Measurements from ENCODE around the gene SLAMF7. TPM values are rescaled to one million over a fixed set of nuclear protein-coding genes. Genes with fewer than 3 reads are reported as not detected.

Gene SLAMF7
- total RNA-seq, 1 experiment from 2014 or later: 2.6 TPM

DNA sequence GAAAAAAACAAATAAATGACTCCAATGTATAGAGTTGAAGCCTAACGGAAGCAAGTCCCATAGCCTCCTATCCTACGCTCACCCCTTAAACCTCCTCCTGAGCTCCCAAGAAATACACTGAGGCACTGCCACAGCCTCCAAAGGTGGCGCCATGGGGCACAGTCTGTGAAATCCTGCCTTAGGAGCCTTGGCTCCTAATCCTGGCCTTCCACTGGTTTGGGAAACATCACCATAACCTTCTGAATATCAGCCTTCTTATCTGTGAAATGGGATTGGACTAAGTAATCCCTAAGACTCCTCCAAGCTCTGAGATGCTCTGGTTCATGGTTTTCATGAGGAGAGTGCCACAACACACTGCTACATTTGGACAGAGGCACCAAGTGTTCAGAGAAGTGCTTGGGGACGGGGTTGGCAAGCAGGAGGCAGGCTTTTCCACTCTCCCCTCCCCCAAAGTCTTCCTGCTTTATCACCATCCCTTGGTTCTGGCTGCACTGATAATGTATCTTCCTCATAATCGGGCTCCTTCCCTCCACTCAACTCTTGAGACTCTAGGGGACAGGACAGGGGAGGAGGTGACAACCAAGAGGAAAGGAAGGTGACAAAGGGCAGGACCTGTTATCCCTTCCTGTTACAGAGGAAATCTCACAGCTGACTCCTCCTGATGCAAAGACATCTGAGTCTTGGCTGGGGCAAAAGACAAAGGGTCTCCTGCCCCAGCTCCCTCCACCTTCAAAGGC is 2.7 kb downstream of the SLAMF7 start:
- intact Hi-C loops (cut with micrococcal nuclease; ENCODE audit: unreplicated experiment): no loop called here
- BruUV-seq (replicated peaks): no TSS peak
- TF ChIP-seq, protein P1, sequence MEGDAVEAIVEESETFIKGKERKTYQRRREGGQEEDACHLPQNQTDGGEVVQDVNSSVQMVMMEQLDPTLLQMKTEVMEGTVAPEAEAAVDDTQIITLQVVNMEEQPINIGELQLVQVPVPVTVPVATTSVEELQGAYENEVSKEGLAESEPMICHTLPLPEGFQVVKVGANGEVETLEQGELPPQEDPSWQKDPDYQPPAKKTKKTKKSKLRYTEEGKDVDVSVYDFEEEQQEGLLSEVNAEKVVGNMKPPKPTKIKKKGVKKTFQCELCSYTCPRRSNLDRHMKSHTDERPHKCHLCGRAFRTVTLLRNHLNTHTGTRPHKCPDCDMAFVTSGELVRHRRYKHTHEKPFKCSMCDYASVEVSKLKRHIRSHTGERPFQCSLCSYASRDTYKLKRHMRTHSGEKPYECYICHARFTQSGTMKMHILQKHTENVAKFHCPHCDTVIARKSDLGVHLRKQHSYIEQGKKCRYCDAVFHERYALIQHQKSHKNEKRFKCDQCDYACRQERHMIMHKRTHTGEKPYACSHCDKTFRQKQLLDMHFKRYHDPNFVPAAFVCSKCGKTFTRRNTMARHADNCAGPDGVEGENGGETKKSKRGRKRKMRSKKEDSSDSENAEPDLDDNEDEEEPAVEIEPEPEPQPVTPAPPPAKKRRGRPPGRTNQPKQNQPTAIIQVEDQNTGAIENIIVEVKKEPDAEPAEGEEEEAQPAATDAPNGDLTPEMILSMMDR (IDR thresholded peaks at IDR 0.05; ENCODE audit: unreplicated experiment): no peak
- H3K4me1 Mint-ChIP-seq (ENCODE audit: low read depth, unreplicated experiment): peaks cover 22% of the 10 kb centered on the region
- no peak for DNase-seq
- CTCF ChIA-PET: no interaction called here
- no peaks in the 10 kb centered on the region for H3K27me3 Mint-ChIP-seq (ENCODE audit: unreplicated experiment)
- H3K36me3 Mint-ChIP-seq (ENCODE audit: insufficient read depth, unreplicated experiment): no peaks in the 10 kb centered on the region
- no peak overlapping the region for H3K27ac Mint-ChIP-seq (ENCODE audit: unreplicated experiment)
- H3K9me3 Mint-ChIP-seq (ENCODE audit: low read depth, unreplicated experiment): peaks cover 3% of the 10 kb centered on the region
- no peak overlapping the region for H3K4me3 Mint-ChIP-seq (ENCODE audit: low read depth, unreplicated experiment)

DNA sequence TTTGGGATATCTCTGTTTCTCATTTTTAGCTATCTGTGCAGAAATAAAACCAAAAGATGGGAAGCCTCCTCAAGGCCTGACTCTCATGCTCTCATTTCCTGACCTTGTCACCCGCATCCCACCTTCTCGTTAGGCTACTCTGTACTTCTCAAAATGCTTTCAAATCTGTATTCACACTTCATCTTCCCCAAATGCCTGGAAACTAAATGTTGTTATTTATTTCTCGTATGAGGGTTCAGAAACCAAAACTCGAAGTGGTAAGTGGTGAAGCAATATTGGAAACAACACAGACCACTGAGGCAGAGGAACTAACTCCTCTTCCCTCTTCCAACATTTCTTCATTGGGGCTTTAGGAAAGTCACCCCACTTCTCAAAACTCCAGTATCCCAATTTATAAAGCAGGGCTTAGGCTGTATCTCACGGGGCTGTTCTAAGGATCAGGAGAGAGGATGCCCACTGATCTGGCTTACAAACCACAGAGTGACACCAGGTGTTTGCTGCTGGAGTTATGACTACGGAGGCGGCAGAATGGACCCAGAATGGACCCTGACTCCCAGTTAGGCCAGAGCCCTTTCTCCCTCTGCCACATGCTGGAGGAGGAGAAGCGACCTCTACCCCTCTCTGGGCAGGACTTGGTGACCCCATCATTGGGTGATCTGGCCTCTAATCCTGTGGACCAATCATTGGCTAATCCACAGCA is 3.5 kb downstream of the SLAMF7 start:
- intact Hi-C loops (cut with micrococcal nuclease; ENCODE audit: unreplicated experiment): no loop called here
- CTCF ChIA-PET: no interaction called here
- no peak overlapping the region for H3K4me3 Mint-ChIP-seq (ENCODE audit: low read depth, unreplicated experiment)
- H3K27ac Mint-ChIP-seq (ENCODE audit: unreplicated experiment): no peak overlapping the region
- DNase-seq: no peak
- H3K9me3 Mint-ChIP-seq (ENCODE audit: low read depth, unreplicated experiment): no peaks in the 10 kb centered on the region
- no peaks in the 10 kb centered on the region for H3K36me3 Mint-ChIP-seq (ENCODE audit: insufficient read depth, unreplicated experiment)
- TF ChIP-seq, protein P1 (IDR thresholded peaks at IDR 0.05; ENCODE audit: unreplicated experiment): no peak
- H3K27me3 Mint-ChIP-seq (ENCODE audit: unreplicated experiment): no peaks in the 10 kb centered on the region
- no TSS peak for BruUV-seq (replicated peaks)
- H3K4me1 Mint-ChIP-seq (ENCODE audit: low read depth, unreplicated experiment): peaks cover 28% of the 10 kb centered on the region

DNA sequence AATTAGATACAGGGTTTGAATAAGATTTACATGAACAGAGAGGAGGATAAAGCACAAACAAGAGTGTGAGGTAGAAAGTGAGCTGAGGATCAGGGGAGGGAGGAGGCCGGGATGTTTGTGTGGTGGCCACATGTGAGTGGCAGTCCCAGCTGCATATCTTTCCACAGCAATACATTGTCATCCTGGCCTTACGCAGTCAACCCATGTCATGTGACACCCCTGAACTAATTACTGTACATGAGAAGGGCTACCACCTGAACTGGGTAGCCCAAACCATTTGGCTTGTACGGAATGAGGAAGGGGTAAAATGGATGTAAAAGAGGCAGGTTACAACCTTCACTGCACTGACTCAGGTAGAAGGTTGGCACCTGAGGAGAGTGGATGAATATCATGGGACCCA is 4.2 kb downstream of the SLAMF7 start:
- DNase-seq: no peak
- Mint-ChIP-seq H3K4me1 (ENCODE audit: low read depth, unreplicated experiment) (peaks cover 31% of the 10 kb centered on the region), H3K4me3 (ENCODE audit: low read depth, unreplicated experiment) (no peak overlapping the region), H3K27ac (ENCODE audit: unreplicated experiment) (no peak overlapping the region), H3K9me3 (ENCODE audit: low read depth, unreplicated experiment) (no peaks in the 10 kb centered on the region), H3K27me3 (ENCODE audit: unreplicated experiment) (no peaks in the 10 kb centered on the region), H3K36me3 (ENCODE audit: insufficient read depth, unreplicated experiment) (no peaks in the 10 kb centered on the region)
- BruUV-seq (replicated peaks): no TSS peak
- CTCF ChIA-PET: interaction anchor here (0.6 kb wide), 1 partner anchor 18 kb away, joined by 3 read pairs; no protein-coding TSS in a partner anchor
- TF ChIP-seq, protein P1 (IDR thresholded peaks at IDR 0.05; ENCODE audit: unreplicated experiment): no peak
- intact Hi-C loops (cut with micrococcal nuclease; ENCODE audit: unreplicated experiment): no loop called here

DNA sequence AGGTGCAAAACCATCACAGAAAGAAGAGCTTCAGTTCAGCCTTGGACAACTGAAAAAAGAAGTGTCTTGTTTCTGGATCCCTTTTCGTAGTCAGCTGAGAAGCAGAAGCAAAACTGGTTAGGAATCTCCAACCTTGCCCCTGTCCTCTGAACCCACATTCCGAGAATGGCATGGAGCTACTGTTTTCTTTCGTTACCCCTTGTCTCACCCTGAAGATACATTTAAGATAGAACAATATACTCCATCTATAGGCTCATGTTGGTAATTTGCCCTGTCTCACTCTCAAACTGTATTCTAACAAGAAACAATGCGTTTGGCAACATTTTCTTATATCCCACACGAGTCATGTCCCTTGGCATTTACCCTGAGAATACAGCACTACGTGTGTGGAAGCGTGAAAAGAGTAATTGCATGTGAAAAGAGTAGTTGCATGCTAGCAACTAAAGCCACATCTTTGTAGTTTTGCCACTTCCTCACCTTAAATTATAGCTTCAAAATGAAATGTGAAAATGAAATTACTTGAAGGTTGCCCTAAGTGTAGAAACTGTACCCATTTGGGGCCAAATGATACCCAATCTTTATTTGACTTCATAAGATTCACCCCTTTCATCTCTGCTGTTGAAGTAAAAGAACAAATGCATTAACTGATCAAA is 5.3 kb downstream of the SLAMF7 start:
- intact Hi-C loops (cut with micrococcal nuclease; ENCODE audit: unreplicated experiment): no loop called here
- Mint-ChIP-seq H3K4me1 (ENCODE audit: low read depth, unreplicated experiment) (peaks cover 31% of the 10 kb centered on the region), H3K27ac (ENCODE audit: unreplicated experiment) (no peak overlapping the region), H3K36me3 (ENCODE audit: insufficient read depth, unreplicated experiment) (peaks cover 8% of the 10 kb centered on the region), H3K4me3 (ENCODE audit: low read depth, unreplicated experiment) (no peak overlapping the region), H3K9me3 (ENCODE audit: low read depth, unreplicated experiment) (no peaks in the 10 kb centered on the region), H3K27me3 (ENCODE audit: unreplicated experiment) (no peaks in the 10 kb centered on the region)
- DNase-seq: no peak
- no TSS peak for BruUV-seq (replicated peaks)
- TF ChIP-seq, protein P1 (IDR thresholded peaks at IDR 0.05; ENCODE audit: unreplicated experiment): no peak
- CTCF ChIA-PET: no interaction called here
